GM06990 (cell line): ENCODE results near the gene CRYZ.
"Not testable (repeated sequence)": the region's sequence is repeated elsewhere in the genome, so short reads cannot be mapped to it uniquely, and the experiment has no call there.

Experiments used
- DNase-seq: peaks from one replicate; pipeline ENCODE4 v3.0.0-alpha.2; 2011; ENCODE audit not compliant: insufficient read length; ENCODE audit errors: extremely low read depth
- H3K27me3 ChIP-seq: replicated peaks from 2 replicates; pipeline ENCODE4 v1.6.0; 2011; ENCODE audit warnings: low read length; ENCODE audit not compliant: control insufficient read depth, insufficient read depth
- H3K36me3 ChIP-seq: 2 replicates; pipeline ENCODE4 v1.5.1; 2011; ENCODE audit warnings: low read length; ENCODE audit not compliant: control insufficient read depth, insufficient read depth
- H3K4me3 ChIP-seq: replicated peaks from 2 replicates; pipeline ENCODE4 v1.5.1; 2011; ENCODE audit warnings: low read depth, mild to moderate bottlenecking, control low read depth, low read length
- CTCF ChIP-seq: IDR thresholded peaks from 2 replicates; pipeline ENCODE4 v1.5.1; 2011; ENCODE audit warnings: low read length, control low read depth, mild to moderate bottlenecking, inconsistent platforms; ENCODE audit not compliant: insufficient read depth, poor library complexity, severe bottlenecking

Gene CRYZ

GRCh38 chr1:74772945-74773344 lies 40.1 kb upstream of the CRYZ start:
- no peak for TF ChIP-seq CTCF
- Histone ChIP-seq H3K4me3 (no peak overlapping the region), H3K27me3 (no peaks in the 10 kb centered on the region), H3K36me3 (no peaks in the 10 kb centered on the region)
- DNase-seq = no peak

- Histone ChIP-seq H3K4me3 (no peak overlapping the region), H3K36me3 (no peaks in the 10 kb centered on the region), H3K27me3 (no peaks in the 10 kb centered on the region)
- peak; percentile 17 for DNase-seq
- TF ChIP-seq CTCF = peak; percentile 68
Measured at GRCh38 chr1:74771913-74772515, 39.2 kb upstream of the CRYZ start.

GRCh38 chr1:74767490-74767889 lies 34.6 kb upstream of the CRYZ start:
- TF ChIP-seq CTCF = peak; percentile 69
- DNase-seq = no peak
- H3K36me3 ChIP-seq = peaks cover 1% of the 10 kb centered on the region; the same call in 1 of the 2 replicates
- no peaks in the 10 kb centered on the region for H3K27me3 ChIP-seq
- H3K4me3 ChIP-seq = no peak overlapping the region

- no peaks in the 10 kb centered on the region for H3K27me3 ChIP-seq
- no peak overlapping the region for H3K4me3 ChIP-seq
- TF ChIP-seq CTCF = no peak
- peaks cover 1% of the 10 kb centered on the region; the same call in 1 of the 2 replicates for H3K36me3 ChIP-seq
- DNase-seq = no peak
Measured at GRCh38 chr1:74766579-74766978, 33.7 kb upstream of the CRYZ start.

- no peak for TF ChIP-seq CTCF
- no peaks in the 10 kb centered on the region for H3K27me3 ChIP-seq
- no peak for DNase-seq
- H3K36me3 ChIP-seq = peaks cover 1% of the 10 kb centered on the region
- no peak overlapping the region for H3K4me3 ChIP-seq
Measured at GRCh38 chr1:74763807-74764206, 31.0 kb upstream of the CRYZ start.

GRCh38 chr1:74756650-74757049 lies 23.8 kb upstream of the CRYZ start:
- DNase-seq, H3K27me3 ChIP-seq, H3K36me3 ChIP-seq, H3K4me3 ChIP-seq: not testable (repeated sequence)
